ENCODE data around the gene DIS3L2.
"Not testable (repeated sequence)": the region's sequence is repeated elsewhere in the genome, so short reads cannot be mapped to it uniquely, and the experiment has no call there.

Gene DIS3L2

DNA sequence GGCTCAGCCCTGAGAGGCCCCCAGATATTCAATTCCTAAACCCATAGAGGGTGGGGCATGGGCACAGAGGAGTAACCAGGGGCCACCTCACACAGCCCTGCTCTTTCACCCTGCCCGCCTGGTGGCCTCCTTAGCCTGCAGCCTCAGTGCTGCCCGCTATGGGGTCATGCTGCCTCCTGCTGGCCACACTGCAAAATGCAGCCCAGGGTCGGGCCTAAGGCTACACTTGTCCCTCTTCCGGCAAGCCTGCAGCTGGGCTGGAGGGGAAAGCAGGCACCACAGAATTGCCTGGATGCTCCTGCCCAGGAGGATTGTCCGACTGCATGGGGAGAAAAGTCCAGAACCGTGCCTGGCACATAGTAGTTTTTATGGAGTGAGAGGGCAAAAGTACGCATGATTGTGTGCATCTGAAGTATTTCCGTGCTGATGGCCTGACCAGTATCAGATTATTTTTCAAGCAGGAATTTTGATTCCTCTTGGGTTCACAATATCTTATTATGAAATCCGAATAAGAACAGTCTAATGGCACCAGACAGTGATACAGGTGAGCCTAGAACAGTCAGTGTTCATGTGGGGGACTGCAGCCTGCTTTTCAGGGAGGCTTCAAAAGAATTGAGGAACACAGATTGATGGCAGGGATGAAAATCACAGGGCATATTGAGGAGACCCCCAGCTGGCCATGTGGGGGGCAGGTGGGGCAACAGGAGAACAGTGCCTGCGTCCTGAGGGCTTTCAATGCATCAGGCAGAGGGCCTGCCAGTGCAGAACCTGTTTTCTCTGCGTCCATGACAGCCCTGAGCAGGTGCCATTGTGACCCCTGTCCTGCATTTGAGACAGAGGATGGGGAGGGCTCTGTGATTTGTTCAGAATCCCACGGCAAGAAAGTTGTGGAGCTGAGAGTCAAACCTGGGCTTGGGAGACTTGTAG is 365.9 kb downstream of the DIS3L2 start:
- no peak for FAIRE-seq

DNA sequence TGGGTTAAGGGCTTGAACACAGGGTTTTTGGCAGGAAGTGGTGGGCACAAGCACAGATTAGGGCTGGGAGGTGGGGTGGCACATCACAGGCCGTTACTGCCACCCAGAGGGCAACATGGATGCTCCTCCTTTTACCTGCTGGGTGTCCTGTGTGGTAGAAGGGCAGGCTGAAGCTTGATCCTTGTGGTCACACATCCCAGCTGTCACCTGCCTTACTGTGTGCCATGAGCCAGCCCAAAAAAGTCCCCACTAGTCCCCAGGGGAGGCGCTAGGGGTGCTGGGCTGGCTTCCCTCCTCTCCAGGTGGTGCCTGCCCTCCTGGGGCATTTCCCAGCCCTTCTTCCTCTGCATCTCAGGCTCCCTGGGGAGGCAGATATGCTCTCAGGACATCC is 366.5 kb downstream of the DIS3L2 start:
- no peak for FAIRE-seq

DNA sequence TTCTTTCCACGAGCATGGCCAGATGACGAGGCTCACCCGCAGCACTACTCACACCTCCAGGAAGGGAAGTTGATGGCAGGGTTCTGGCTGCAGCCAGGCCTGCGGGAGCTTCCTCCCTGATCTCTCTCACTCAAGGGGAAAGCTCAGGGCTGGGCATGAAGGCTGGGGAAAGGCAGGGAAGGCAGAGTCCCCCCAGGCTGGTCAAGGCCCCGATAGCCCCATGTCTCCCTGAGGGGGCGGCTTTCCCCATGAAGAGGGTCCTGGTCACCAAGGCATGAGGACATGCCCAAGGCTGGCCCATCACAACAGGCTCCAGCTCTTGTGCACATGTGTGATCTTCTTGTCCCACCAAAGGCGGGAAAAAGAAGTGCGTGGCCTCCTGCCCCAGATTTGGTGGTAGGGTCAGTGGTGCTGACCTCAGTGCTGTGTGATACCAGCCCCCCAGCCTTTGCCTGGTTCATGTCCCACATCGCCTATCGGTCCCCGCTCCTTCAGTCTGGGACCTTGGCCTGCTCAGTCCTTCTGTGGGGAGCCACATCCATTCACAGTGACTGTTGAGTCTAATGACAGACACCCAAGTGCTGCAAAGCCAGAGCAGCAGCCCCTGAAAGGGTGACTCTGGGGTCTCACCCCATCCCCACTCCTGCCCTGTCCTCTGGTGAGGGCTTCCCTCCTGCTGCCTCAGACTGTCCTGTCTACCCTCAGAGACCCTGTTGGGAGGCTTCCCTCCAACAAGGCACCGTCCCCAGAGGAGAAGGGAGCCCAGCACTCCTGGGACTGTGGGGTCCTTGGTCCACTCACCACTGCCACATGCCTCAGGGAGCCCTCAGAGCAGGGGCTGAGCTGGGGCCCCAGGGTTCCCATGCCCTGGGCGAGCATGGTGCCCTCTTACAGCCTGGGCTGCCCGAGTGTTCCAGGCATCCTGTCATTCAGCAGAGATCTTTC is 367.3 kb downstream of the DIS3L2 start:
- FAIRE-seq: no peak

DNA sequence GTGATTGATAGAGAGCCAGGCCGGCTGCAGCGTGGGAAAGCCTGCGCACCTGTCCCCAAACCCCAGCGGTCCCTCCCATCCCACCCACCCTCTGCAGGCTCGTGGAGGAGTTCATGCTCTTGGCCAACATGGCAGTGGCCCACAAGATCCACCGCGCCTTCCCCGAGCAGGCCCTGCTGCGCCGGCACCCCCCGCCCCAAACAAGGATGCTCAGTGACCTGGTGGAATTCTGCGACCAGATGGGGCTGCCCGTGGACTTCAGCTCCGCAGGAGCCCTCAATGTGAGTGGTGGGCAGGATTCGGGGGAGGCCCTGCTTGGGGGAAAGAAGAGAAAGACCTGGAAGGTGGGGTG is 368.2 kb downstream of the DIS3L2 start:
- no peak for FAIRE-seq

DNA sequence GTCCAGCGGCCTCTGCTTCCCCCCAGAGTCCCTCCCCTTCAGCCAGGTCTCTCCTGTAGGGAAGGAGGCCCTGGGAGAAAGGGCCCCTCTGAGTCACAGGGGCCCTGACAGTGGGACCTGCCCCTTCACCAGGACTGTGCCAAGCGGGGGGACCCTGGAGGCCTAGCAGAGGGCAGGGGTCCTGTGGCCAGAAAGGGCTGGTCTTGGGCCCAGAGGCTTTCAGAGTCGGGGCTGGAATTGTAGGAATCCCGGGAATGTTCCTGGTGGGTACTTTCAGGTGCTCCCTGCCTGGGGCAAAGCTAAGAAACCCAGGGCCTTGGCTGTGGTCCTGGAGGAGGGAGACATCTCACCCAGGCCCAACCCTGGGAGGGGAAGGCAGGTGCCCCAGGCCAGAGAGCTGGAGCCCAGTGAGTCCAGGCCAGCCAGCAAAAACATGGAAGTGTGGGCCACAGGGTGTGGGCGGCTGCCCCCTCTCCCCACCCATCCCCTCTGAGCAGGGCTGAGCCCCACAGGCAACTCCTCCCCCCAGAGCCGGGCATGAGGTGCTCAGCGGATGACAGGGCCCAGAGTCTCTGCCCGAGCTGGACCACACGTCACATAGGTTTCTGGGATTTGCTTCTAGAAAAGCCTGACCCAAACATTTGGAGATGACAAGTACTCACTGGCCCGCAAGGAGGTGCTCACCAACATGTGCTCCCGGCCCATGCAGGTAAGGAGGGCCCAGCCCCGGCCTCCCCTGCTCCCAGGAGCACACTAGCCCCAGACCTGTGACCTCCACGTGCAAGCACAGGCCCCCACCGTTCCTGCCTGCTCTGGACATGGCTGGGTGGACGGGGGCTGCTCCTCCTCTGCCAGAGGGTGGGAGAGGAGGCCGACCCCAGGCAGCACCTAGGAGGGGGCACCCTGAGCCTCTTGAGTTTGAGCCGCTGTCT is 368.8 kb downstream of the DIS3L2 start:
- FAIRE-seq: no peak

DNA sequence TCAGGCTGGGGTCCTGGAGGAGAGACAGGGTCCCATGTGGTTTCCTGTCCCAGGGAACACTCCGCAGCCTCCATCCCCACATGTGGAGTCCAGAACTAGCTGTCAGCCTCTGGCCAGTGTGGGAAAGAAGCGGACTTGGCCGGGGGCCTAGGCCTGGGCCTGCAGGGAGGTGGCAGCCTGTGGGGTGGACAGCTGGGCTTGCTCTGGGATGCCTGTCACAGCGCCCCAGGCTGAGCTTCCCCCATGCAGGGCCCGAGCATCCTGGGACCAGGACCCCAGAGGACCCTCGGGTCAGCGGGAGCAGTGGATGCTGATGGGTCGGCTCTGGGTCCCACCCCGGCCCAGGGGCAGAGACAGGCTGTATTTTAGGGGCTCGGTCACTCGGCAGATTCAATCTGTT is 369.5 kb downstream of the DIS3L2 start:
- not testable (repeated sequence) for FAIRE-seq

DNA sequence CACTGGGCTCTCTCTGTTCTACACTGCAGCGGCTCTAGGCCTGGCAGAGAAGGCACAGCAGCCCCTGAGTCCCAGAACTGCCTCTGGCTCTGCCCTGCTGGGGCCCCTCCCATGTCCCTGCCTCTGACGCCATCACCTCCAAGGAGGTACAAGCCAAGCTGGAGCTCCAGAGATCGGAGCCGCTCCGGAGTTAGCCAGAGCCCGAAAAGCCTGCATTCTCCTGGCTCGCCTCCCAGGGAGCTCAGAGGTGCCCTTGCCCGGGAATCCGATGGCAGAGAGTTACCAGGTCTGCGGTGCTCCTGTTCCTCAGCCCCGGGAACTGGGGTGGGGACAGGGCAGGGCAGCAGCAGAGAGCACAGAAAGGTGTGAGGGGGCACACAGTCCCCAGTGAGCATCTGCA is 370.1 kb downstream of the DIS3L2 start:
- not testable (repeated sequence) for FAIRE-seq

DNA sequence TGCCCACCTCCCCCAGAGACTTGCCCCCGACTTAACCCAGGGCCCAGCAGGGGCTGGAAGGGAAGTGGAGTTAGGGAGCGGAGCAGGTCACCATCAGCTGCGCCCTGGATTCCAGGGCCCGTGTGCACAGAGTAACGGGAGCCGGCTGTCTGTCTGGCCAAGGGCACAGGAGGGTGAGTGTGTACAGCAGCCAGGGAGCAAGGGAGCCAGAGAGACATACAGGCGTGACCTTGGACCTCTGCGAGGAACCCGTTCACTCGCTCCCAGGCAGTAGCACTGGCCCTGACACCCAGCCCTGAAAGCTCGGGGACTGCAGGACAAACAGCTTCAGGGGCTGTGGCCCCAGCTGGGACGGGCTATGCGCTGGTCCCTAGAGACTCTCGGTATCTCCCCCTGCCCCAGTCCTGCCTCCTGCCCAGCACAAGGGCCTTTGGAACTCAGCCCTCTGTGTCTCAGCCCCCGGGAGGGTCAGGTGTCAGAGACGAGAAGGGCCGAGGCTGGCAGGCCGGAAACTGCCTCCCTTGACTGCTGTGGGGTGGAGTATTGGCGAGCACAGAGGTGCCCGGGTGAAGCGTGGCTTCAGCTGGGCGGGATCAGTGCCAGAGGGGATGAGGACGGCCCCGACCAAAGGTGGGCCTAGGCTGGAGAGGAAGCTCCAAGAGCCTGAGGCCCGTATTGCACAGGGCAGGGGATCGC is 370.9 kb downstream of the DIS3L2 start:
- not testable (repeated sequence) for FAIRE-seq

DNA sequence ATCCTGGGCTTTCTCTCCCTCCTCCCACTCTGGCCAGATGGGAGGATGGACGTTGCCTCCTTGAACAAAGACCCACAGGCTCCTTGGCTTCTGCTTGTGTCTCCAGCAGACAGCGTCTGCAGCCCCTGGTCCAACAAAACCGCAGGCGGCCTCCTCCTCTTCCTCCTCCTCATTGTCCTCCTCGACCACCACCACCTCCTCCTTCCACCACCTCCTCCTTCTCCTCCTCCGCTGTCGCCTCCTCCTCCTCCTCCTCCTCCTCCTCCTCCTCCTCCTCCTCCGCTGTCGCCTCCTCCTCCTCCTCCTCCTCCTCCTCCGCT is 371.4 kb downstream of the DIS3L2 start:
- FAIRE-seq: no peak

DNA sequence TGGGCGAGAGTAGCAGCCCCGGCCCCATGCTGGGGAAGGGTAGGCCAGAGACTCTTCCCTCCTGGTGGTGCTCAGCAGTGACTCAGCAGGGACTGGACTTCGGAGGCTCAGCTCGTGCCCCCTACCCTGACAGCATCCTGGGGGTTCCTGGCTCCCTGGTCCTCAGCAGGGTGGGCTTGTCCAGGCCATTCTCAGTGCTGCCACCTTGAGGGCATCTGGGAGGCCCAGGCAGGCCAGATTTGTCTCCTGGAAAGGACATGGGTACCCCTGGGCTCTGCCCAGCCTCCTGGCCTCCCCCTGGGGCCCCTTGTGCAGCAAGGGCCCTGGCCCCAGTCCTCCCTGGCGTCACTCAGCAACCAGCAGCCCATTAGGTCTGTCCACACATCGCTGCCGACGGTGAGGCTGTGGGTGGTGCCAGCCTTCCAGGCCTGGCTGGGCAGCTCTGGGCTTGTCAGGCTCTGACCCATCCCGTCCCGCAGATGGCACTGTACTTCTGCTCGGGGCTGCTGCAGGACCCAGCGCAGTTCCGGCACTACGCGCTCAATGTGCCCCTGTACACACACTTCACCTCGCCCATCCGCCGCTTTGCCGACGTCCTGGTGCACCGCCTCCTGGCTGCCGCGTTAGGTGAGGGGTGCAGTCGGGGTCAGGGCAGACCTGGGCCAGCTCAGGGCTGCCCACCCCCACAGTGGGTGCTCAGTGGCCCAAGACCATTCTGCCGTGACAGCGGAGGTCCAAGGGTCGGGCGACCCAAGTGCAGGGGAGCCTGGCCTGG is 372.0 kb downstream of the DIS3L2 start:
- FAIRE-seq: no peak

DNA sequence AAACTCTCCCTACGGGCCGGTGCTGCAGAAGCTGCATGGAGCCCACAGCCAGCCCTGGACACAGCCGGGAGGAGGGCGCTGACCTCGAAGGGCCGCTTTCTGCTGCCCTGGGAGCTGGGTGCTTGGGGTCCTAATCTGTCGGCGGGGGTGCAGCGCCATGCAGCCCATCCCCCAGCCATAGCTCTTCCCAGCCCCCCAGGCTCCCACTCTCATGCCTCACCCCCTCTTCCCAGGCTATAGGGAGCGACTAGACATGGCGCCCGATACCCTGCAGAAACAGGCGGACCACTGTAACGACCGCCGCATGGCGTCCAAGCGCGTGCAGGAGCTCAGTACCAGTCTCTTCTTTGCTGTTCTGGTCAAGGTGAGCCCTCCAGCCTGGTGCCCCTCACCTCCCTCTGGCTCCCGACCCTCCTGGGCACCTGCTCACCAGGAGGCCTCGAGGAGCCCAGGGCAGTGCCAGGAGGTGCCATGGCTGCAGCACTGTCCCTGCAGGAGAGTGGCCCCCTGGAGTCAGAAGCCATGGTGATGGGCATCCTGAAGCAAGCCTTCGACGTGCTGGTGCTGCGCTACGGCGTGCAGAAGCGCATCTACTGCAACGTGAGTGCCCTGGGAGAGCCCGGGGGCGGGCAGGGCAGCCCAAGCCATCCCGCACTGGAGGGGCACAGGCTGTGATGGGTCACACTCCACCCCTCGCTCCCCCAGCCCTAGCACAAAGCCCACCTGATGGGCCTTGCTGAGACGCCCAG is 372.8 kb downstream of the DIS3L2 start:
- FAIRE-seq: not testable (repeated sequence)

DNA sequence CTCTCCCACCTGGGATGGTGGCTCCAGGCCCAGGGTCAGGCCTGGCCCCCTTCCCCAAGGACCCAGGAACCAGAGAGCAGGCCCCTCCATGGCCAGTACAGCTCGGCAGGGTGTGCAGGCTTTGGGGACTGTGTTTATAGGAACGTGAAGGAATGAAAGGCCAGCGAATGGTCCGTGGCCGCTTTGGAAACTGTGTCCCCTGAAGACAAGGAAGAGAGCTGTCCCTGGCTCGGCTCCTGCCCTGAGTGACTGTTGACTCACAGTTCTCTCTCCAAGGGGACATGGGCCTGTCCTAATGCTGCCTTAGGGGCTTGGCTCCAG is 373.3 kb downstream of the DIS3L2 start:
- not testable (repeated sequence) for FAIRE-seq

DNA sequence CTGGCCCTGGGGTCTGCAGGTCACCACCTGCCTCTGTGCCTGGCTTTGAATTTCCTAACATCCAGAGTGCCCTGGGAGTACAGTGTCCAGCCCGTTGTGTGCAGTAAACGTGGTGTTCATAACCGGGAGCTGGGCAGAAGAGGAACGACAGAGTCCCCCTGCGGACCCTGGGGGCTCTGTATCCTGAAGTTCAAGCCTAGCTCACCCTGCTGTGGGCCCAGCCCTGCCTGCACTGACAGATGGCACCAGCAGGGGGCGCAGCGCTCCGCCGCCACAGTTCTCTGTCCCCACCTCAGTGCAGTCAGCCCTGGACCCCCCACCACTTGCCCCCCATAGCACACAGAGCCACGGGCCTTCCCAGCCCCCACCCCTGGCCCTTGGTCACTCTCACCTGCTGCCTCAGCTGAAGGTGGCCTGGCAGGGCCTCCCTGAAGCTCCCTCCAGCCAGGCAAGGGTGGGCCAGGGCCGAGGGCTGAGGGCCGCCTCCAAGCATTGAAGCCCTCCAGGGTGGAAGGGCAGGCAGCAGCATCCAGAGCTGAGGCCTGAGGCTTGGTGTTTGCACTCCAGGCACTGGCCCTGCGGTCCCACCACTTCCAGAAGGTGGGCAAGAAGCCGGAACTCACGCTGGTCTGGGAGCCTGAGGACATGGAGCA is 373.8 kb downstream of the DIS3L2 start:
- not testable (repeated sequence) for FAIRE-seq

DNA sequence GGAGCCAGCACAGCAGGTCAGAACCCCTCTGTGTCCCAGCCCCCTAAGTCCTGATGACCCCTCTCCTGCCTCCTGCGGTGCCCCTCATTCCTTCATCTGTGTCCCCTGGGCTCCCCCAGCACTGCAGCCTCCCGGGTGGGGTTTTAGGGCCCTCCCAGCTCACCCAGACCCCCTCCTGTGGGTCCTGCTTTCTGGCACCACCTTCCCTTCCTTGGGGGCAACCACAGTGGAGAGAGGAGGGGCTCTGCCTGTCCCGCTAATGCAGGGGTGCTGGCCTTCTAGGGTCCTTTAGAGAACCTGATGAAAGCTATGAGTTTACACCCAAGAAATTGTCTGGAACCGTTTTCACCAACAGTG is 374.3 kb downstream of the DIS3L2 start:
- no peak for FAIRE-seq

DNA sequence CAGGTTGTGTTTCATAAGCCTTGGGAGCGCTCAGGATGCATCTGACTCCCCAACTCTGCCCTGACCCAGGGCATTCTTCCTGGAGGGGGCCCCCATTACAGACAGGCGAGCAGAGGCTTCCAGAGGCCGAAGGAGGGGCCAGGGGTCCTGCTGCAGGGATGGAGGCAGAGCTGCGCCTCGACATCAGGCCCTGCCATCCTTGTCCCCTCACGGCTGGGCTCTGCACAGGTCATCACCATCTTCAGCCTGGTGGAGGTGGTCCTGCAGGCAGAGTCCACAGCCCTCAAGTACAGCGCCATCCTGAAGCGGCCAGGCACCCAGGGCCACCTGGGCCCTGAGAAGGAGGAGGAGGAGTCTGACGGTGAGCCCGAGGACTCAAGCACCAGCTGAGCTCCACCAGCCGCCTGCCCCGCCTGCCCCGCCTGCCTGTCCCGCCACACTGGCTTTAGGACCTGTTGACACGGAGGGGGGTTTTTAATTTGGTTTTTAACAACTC is 374.8 kb downstream of the DIS3L2 start:
- FAIRE-seq: no peak

DNA sequence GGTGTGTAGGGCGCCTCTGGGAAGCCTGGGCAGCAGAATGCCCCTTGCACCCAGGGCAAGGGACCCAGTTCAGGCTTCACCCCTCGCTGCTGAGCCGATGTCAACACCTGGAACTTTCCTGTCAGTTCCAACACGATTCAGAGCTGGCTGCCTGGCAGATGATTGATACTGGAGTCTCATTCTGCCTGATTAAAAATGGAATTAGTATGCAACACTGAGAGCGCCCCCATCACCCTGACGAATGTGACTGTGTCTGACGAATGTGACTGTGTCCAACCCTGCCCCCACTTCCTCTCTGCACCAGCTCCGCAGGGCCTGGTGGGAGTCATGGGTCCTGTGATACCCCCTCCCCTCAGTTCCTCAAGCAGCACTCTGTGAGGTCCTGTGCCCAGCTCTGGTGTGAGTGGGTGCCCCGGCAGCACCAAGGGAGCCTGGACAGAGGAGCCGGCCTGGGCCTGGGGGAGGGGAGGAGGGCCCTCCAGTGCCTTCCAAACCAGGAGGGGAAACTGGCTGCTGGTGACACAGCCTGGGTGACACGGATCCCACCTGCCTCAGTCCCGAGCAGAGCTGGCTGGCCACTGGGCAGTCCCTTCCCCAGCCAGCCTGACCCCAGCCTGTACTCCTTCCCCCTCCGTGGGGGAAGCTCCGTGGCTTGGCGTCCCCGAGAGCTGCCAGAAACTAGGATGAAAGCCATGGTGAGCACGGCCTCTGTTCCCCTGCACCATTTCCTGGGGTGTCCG is 375.6 kb downstream of the DIS3L2 start:
- FAIRE-seq: no peak

DNA sequence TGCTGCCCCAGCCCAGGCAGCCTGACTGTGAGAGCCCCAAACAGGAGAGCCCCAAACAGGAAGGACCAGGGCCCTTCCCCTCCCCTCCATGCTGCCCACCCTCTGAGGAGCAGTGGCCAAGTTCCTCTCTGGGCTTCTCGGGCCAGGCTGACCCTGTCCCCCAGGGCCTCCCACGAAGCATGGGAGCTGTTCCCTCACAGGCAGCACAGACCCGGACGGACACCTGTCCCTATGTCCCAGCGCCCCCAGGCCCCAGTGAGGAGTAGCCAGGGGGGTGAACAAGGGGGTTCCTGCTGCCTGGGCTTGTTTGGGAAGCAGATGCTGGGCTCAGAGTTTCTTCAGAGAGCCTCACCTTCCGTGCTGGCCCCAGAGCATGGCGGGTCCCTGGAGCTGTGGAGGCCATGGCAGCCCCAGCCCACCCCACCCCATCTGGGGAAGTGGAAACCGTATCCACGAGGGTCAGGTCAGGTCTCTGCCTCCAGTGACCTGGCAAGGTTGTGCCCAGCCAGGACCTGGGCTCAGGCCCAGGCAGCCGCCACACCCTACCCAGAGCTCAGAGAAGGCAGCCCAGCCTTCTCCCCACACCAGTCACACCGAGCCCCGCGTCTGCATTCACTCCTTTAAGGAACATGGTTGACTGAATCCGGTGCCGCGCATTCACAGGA is 376.7 kb downstream of the DIS3L2 start:
- not testable (repeated sequence) for FAIRE-seq

DNA sequence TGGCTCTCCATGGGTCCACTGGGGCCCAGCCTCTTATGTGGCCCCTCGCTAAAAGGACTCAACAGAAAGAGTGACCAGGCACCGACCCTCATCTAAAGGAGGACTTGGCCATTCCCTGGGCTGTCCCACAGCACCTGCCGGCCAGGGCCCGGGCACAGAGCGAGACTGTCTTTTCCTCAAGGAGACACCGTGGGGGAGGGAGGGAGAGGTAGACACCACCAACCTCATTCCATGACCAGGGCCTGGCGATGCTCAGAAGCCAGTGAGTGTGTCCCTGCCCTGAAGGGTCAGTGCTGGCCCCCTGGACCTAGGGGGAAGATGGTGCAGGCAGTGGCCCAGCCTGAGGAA is 377.2 kb downstream of the DIS3L2 start:
- FAIRE-seq: no peak
